GM21381 (cell line): Measurements from ENCODE around the gene ASCL4.

Experiments
- ATAC-seq: cut with Tn5 transposase; IDR thresholded peaks from one replicate; pipeline ENCODE4 v1.9.1; 2021; ENCODE audit warnings: mild to moderate bottlenecking, moderate library complexity; ENCODE audit not compliant: unreplicated experiment

The ASCL4 gene

DNA sequence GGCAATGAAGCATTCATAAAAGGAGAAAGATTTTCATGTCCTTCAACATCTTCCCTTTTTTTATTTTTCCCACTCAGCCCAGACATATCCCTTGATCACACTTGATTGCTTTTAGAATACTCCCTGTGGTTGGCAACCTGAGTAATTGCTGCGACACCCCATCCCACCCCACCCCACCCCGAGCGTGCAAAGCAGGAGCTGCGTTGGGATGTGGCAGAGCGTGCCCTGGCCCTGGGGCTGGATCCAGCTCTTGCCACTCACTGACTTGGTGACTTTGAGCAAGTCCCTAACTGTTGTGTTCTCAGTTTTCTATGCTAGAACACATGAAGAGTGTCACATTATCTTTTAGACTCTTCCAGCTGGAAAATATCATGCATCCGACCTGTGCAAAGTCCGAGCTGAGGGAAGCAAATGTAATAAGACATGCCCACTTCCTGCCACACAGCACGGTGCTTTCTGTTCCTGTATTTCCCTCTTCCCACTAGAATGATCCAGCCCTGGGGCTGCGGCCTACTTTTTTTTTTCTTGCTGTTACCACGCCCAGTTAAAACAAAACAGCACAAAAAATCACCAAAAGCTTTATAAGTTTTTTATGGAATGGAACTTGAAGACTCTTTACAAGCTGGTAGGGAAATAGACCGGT lies 4.0 kb downstream of the ASCL4 start:
- ATAC-seq: no peak

DNA sequence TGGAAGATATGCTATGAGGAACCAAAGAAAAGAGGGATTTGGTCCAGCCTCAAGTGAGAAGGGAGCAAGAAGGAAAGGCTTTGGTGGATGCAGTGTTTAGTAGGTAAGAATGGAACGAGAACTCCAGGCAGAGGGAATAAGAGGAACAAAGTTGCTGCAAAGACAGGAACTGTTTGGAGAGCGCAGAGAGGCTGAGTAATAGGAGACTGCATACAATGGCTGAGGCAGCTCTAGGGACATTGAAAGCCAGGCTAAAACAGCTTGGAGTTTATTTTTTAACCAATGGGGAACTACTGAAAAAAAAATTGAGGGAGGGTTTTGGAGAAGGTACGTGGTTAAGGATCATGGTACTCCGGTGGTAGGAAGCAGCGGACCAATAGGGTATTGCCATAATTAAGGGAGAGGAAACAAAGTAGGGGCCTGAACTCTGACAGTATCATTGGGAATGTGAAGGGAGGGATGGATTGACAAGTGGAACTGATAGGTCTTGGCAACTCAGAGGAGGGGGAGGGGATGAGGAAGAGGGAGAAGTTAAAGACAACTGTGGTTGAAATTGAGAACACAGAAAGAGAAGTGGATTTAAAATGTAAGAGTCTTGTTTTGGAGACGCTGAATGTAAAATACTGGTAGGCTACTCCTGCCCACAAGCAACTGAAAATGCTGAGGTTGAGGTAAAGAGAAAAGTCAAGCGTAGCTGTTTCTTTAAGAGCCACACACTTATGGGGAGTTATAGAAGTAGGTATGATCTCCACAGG lies 4.8 kb downstream of the ASCL4 start:
- peak; percentile 67 for ATAC-seq

- no peak for ATAC-seq
Observed at GRCh38 chr12:107780298-107780697, 5.8 kb downstream of the ASCL4 start.

DNA sequence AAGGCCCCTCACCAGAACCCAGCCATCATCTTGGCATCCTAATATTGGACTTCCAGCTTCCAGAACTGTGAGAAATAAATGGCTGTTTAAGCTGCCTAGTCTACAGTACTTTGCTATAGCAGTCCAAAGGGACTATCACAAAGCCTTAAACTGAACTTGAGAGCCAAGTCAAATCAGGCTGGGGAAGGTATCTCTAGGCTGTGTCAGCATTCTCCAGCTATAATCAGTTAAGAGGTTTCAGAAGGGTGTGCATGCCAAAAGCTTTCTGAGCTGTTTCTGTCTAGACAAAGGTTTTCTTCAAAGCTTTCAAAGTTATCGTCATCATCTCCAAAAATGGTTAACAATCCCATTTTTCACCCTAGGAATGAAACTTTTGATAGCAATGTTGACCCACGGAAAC lies 7.6 kb downstream of the ASCL4 start:
- ATAC-seq: no peak

DNA sequence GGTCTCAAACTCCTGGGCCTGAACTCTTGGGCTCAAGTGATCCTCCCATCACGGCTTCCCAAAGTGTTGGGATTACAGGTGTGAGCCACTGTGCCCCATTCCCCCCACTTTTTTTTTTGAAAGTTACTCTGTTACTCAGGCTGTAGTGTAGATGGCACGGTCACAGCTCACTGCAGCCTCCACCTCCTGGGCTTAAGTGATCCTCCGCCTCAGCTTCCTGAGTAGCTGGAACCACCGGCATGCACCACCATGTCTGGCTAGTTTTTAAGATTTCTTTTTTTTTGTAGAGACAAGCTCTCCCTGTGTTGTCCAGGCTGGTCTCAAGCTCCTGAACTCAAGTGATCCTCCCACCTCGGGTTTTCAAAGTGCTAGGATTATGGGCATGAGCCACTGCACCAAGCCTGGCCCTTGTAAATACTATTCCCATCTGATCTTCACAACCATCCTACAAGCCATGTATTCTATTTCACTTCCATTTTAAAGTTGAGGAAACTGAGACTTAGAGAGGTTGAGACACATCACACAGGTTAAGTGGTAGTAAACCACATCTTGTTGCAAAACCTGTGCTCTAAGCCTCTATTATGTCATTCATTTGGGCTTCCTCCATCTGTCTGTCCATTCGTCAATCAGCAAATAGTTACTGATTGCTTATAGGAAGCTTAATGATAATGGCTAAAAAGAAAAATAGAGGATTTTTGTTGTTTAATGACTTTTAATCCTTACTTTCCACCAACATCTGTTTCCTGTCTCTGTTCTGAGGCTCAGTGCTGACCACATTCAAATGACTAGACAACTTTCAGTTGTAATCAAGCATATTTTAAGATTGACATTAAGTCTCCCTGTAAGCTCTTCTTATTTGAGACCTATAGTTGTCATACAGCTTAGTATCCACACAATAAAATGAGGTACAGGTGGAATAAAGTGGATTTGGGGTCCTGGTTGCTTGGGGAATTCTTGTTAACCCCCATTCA lies 9.2 kb downstream of the ASCL4 start:
- ATAC-seq: peak; percentile 61

DNA sequence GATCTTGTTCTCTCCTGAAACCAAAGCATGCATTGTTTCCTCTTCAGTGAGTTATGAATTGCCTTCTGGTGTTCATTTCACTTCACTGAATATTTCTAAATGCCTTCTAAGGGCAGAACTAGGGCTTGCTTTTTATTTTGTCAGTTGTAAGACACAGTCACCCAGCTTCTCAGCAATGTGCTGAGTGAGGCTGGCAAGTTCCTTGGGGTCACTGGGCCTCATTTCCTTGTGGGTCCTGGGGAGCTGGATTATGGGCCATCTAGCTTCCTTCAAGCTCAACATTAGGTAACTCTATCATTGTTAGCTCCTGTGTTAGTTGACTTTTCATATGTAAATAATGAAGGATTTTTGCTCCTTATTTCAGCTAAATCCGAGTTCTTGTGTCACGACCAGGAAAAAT lies 13.8 kb downstream of the ASCL4 start:
- no peak for ATAC-seq

- ATAC-seq: no peak
Observed at GRCh38 chr12:107788690-107789458, 14.4 kb downstream of the ASCL4 start.

- ATAC-seq: no peak
Observed at GRCh38 chr12:107791465-107792089, 17.1 kb downstream of the ASCL4 start.

DNA sequence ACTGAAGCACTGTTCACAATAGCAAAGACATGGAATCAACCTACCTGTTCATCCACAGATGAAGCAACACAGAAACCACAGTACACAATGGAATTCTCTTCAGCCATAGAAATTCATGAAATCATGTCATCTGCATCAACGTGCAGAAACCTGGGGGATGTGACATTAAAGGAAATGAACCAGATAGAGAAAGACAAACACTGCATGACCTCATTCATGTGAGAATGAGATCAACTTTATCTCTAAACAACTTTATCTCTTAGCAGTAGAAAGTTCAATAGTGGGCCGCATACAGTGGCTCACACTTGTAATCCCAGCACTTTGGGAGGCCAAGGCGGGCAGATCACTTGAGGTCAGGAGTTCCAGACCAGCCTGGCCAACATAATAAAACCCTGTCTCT lies 19.9 kb downstream of the ASCL4 start:
- ATAC-seq: no peak

GRCh38 chr12:107798580-107798979 lies 24.1 kb downstream of the ASCL4 start:
- ATAC-seq: no peak

GRCh38 chr12:107801150-107801549 lies 26.6 kb downstream of the ASCL4 start:
- ATAC-seq: no peak

GRCh38 chr12:107803092-107803491 lies 28.6 kb downstream of the ASCL4 start:
- ATAC-seq: no peak

DNA sequence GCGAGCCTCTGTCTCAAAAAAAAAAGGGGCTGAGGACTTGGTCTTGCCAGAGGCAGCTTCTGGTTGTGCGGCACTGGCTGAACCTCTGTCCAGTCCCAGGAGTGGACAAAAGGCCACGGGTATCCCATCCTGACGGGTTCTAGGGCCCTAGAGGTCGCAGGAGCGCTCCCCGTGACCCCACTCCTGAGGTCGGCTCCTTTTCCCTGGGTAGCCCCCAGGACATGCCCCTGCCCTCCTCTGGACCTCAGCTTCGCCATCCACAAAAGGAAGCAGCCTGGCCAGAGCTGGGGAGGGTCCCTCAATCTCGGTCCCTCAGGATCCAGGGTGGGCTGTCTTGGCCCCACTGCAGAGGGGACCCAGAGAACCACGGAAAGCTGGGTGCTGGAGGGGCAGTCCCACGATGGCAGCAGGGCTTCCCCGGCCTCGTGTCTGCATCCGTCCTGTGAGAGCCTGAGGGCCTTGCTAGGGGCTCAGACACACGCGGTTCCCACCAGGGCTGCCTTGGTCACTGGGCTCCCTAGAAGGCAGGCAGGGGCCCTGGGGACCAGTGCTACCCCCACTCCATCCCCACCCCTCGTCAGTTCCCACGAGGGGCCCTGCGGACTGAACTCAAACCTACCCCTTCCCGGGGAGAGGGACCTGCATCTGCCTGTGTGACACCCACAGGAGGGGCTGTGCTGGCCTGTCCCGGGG lies 31.1 kb downstream of the ASCL4 start:
- ATAC-seq: no peak

- no peak for ATAC-seq
Observed at GRCh38 chr12:107807471-107808150, 33.1 kb downstream of the ASCL4 start.

DNA sequence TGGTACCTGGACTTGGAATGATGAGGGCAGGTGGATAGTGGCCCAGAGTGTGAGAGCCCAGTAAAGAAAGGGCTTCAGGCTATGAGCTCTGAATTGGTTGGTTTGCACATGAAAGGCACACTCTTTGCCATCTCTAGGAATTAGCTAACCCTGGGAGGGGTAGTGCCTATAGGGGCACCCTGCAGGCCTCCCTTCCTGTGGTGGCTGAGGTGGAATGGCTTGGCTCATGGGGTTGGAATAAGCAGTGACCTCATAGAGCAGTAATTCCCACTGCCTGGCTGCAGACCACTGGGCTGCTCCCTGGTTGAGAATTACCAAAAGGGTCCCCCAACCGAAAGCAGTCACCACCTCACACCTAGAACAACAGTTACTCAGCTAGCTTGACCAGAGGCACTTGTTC lies 42.7 kb downstream of the ASCL4 start:
- no peak for ATAC-seq

DNA sequence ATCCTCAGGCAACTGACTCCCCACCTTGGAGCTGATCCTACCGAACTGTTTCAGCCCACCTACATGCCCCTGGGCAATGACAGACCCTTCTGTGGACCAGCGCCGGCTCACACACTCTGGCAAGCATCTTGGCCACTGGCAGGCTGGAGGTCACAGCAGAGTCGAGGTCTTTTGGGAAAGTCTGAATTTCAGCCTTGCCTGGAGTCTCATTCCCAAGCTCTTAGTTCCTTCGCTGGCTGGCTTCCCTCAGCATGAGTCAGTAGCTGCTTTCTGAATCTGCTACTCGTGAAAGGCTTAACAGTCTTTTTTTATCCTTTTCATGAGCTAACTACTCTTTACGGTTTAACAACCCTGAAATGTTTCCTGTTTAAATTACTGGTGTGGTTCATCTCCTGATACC lies 44.5 kb downstream of the ASCL4 start:
- no peak for ATAC-seq

DNA sequence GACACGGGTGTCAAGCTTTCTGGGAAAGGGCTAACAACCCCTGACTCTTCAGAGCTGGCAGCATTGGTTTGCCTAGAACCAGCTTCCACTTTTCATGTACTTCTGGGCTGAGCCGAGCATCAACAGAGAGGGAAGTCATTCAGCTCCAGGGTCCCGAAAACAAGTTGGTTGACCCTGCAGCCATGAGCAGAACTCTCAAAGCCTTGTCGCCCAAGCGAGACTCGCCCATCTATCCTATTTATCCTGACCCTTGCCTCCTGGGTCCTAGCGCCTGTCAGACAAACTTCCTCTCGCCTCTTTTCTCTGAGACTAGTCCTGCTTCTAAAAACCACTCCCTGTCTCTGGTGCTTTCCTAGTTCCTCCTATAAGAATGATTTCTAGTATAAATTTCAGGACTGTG lies 47.9 kb downstream of the ASCL4 start:
- no peak for ATAC-seq
